ENCODE results near the gene PDHX.

DNA sequence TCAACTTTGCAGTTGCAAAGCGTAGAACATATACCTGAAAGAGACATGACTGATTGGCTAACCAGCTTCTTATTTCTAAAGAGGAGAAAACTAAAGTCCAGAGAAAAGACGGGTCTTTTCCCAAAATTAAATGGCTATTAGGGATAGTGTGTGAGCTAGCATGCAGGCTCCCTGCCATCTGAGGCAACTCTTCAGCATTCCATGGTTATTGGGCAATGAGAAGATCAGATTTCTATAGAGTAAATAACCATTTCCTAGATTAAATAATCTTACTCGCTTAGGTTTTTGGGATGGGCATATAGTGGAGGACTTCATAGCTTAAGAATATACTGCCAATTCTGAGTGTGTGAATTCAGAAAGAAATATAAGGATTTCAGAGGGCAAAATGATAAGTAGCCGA lies 95.0 kb downstream of the PDHX start:
- TF ChIP-seq, protein P1, sequence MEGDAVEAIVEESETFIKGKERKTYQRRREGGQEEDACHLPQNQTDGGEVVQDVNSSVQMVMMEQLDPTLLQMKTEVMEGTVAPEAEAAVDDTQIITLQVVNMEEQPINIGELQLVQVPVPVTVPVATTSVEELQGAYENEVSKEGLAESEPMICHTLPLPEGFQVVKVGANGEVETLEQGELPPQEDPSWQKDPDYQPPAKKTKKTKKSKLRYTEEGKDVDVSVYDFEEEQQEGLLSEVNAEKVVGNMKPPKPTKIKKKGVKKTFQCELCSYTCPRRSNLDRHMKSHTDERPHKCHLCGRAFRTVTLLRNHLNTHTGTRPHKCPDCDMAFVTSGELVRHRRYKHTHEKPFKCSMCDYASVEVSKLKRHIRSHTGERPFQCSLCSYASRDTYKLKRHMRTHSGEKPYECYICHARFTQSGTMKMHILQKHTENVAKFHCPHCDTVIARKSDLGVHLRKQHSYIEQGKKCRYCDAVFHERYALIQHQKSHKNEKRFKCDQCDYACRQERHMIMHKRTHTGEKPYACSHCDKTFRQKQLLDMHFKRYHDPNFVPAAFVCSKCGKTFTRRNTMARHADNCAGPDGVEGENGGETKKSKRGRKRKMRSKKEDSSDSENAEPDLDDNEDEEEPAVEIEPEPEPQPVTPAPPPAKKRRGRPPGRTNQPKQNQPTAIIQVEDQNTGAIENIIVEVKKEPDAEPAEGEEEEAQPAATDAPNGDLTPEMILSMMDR (IDR thresholded peaks at IDR 0.05) = no peak
- no peak for TF ChIP-seq POLR2A (IDR thresholded peaks at IDR 0.05)

Data from right lobe of liver (tissue), 4 donors.